Adipocyte (in vitro differentiated cells): Measurements from ENCODE around the gene B3GALNT2.
A peak's percentile ranks its signal among the peaks of the same experiment; 100 is the strongest.

Source experiments
- DNase-seq: peaks from one replicate; pipeline ENCODE4 v3.0.0-alpha.2; 2015; ENCODE audit warnings: low read depth
- H3K27me3 ChIP-seq: replicated peaks from 2 replicates; pipeline ENCODE4 v1.7.0; 2013; ENCODE audit warnings: mild to moderate bottlenecking, low read length, moderate library complexity; ENCODE audit not compliant: control insufficient read depth, insufficient read depth
- H3K36me3 ChIP-seq: 2 replicates; pipeline ENCODE4 v1.7.0; 2013; ENCODE audit warnings: low read length, mild to moderate bottlenecking, moderate library complexity; ENCODE audit not compliant: control insufficient read depth, insufficient read depth, severe bottlenecking
- H3K4me1 ChIP-seq: 2 replicates; pipeline ENCODE4 v1.7.0; 2013; ENCODE audit warnings: mild to moderate bottlenecking, low read length, moderate library complexity; ENCODE audit not compliant: control insufficient read depth, insufficient read depth
- H3K4me3 ChIP-seq: 2 replicates; pipeline ENCODE4 v1.7.0; 2013; ENCODE audit warnings: mild to moderate bottlenecking, low read length, moderate library complexity
- H3K9ac ChIP-seq: 2 replicates; pipeline ENCODE4 v1.7.0; 2013; ENCODE audit warnings: mild to moderate bottlenecking, low read length, moderate library complexity
- H3K9me3 ChIP-seq: 2 replicates; pipeline ENCODE4 v1.7.0; 2013; ENCODE audit warnings: mild to moderate bottlenecking, low read length, moderate library complexity; ENCODE audit not compliant: control insufficient read depth

Gene B3GALNT2

DNA sequence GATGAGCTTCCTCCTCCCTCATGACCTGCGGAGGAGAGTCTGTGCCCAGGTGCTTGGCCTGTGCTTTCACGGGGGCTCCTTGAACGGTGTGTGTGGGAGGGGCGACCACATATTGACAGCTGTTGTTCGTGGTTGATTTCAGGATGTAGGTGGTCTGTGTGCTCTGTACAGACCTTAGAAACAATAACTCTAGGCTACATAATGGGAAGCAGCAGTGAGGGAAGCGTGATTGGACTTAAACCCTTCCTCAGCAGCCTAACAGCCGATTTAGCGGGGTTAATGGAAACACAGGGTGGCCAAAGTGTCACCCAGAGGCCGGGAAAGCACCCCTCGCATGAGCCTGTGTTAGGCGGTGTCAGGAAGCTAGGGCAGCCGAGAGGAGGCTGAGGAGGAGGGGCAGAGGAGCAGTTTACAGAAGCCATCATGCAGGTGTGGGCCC, 81.0 kb downstream of the B3GALNT2 start:
- no peak for DNase-seq

GRCh38 chr1:235421751-235422150, 82.5 kb downstream of the B3GALNT2 start:
- no peak for DNase-seq
- no peaks in the 10 kb centered on the region for H3K9me3 ChIP-seq
- no peak overlapping the region for H3K4me3 ChIP-seq
- H3K9ac ChIP-seq: no peak overlapping the region
- H3K27me3 ChIP-seq: no peaks in the 10 kb centered on the region
- peaks cover 2% of the 10 kb centered on the region for H3K4me1 ChIP-seq
- peaks cover 4% of the 10 kb centered on the region for H3K36me3 ChIP-seq

More for the DNA sequence above, 81.0 kb downstream of the B3GALNT2 start:
- H3K36me3 ChIP-seq: peaks cover 4% of the 10 kb centered on the region
- H3K27me3 ChIP-seq: no peaks in the 10 kb centered on the region
- H3K4me1 ChIP-seq: no peaks in the 10 kb centered on the region
- no peak overlapping the region for H3K4me3 ChIP-seq
- no peak overlapping the region for H3K9ac ChIP-seq
- H3K9me3 ChIP-seq: no peaks in the 10 kb centered on the region

DNA sequence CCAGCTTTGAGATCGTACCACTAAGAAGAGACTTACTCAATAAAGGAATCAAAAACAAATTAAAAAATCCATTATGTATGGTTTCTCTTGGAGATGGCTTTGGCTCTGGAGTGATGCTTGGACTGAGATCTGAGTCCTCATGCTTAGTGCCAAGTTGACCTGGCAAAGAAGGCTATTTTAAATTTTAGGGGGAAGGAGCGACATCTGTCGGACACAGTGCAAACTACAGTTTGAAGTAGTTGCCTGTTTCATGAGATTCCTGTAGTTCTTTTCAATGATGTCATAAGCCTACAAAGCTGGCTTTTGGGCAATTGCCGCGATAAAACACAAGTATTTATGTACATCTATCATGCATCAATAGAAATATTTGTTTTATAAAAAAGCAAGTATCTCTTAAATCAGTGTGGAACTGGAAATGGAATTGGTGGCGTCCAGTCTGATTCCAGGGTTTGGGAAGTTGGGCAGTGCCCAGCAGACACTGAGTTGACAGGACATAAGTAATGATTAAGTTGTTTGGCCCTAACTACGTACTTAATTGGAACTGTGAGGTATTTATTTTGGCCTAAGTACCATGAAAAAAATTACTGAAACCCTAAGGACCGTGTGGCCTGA, 87.1 kb downstream of the B3GALNT2 start:
- Histone ChIP-seq H3K4me3 (no peak overlapping the region), H3K36me3 (peaks cover 12% of the 10 kb centered on the region), H3K9ac (no peak overlapping the region), H3K4me1 (peaks cover 5% of the 10 kb centered on the region), H3K9me3 (no peaks in the 10 kb centered on the region), H3K27me3 (no peaks in the 10 kb centered on the region)
- DNase-seq: peak; percentile 85

DNA sequence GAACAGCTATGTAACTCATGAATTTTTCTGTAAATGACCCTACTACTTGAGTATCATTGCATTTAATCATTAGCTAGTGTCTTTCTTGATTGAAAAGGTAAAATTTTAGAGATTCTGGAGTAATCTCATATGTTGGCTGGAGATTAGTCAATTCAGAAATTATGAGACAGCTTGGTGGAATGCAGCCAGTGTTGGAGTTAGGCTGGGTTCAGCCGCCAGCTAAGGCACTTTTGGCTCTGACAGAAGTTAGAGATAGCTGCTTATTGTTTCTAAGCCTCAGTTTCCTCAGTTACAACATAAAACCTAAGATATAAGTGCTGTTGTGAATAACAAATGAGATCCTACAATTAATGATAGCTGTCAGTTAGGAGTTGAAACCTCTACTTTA, 87.6 kb downstream of the B3GALNT2 start:
- H3K4me1 ChIP-seq: peaks cover 8% of the 10 kb centered on the region
- no peaks in the 10 kb centered on the region for H3K9me3 ChIP-seq
- H3K9ac ChIP-seq: no peak overlapping the region
- H3K27me3 ChIP-seq: no peaks in the 10 kb centered on the region
- DNase-seq: peak; percentile 34
- peaks cover 12% of the 10 kb centered on the region for H3K36me3 ChIP-seq
- no peak overlapping the region for H3K4me3 ChIP-seq

DNA sequence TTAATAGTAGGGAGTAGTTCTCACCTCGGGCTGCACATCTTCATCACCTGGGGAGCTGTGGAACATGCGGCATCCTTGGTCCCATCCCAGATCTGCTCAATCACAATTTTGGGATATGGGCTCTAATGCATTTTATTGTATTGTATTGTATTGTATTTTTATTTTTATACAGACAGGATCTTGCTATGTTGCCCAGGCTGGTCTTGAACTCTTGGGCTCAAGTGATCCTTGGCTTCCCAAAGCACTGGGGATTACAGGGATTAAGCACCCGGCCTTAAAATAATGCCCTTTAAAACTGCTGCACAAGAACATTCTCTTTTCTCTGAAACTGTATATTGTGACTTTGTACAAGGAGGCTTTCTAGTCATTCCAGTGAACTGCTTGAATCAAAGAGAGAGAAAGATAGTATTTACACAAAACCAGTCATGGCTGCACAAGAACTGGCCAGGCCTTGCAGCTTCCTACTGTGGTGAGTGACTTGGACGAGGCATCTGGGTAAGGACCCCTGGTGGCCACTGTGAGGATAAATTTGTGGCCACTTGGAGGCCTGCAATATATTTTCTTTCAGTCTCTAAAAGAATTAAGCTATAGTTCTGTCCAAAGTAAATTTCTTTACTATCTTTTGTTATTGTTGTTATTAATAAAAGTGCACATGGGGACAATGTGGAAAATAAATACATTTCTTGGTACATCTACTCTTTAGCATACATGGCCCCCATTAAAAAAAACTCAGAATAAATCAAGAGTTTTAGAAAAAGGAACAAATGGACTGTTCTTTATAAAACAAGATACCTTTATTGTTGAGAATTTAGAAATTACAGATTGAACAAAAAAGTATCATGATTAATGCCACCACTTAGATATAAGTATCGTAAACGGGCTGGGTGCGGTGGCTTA, 89.0 kb downstream of the B3GALNT2 start:
- H3K36me3 ChIP-seq: peaks cover 12% of the 10 kb centered on the region
- H3K27me3 ChIP-seq: no peaks in the 10 kb centered on the region
- no peak overlapping the region for H3K9ac ChIP-seq
- DNase-seq: peak; percentile 80
- peaks cover 9% of the 10 kb centered on the region for H3K4me1 ChIP-seq
- no peaks in the 10 kb centered on the region for H3K9me3 ChIP-seq
- no peak overlapping the region for H3K4me3 ChIP-seq

- H3K4me1 ChIP-seq: peaks cover 18% of the 10 kb centered on the region
- no peak overlapping the region for H3K4me3 ChIP-seq
- H3K27me3 ChIP-seq: no peaks in the 10 kb centered on the region
- H3K9ac ChIP-seq: no peak overlapping the region
- no peaks in the 10 kb centered on the region for H3K9me3 ChIP-seq
- H3K36me3 ChIP-seq: peaks cover 7% of the 10 kb centered on the region
- peak; percentile 16 for DNase-seq
These were observed 92.5 kb downstream of the B3GALNT2 start for GRCh38 chr1:235411489-235412486.

DNA sequence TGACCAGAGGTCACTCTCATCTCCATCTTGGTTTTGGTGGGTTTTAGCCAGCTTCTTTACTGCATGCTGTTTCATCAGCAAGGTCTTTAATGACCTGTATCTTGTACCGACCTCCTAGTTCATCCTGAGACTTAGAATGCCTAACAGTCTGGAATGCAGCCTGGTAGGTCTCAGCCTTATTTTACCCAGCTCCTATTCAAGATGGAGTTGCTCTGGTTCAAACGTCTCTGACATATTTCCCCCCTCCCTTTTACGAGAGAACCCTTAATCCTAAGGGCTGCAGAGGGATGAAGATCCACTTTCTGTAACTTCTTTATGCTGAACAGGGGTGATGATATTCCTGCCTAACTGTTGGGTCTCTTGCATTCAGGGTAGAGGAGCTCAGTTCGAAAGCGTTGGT, 93.8 kb downstream of the B3GALNT2 start:
- no peak for DNase-seq
- H3K27me3 ChIP-seq: no peaks in the 10 kb centered on the region
- H3K4me3 ChIP-seq: no peak overlapping the region
- H3K9me3 ChIP-seq: no peaks in the 10 kb centered on the region
- peaks cover 7% of the 10 kb centered on the region for H3K36me3 ChIP-seq
- H3K9ac ChIP-seq: no peak overlapping the region
- peaks cover 13% of the 10 kb centered on the region for H3K4me1 ChIP-seq

GRCh38 chr1:235409042-235409820, 95.0 kb downstream of the B3GALNT2 start:
- no peaks in the 10 kb centered on the region for H3K36me3 ChIP-seq
- H3K9ac ChIP-seq: no peak overlapping the region
- no peaks in the 10 kb centered on the region for H3K27me3 ChIP-seq
- H3K4me3 ChIP-seq: no peak overlapping the region
- peaks cover 13% of the 10 kb centered on the region for H3K4me1 ChIP-seq
- DNase-seq: no peak
- H3K9me3 ChIP-seq: no peaks in the 10 kb centered on the region

DNA sequence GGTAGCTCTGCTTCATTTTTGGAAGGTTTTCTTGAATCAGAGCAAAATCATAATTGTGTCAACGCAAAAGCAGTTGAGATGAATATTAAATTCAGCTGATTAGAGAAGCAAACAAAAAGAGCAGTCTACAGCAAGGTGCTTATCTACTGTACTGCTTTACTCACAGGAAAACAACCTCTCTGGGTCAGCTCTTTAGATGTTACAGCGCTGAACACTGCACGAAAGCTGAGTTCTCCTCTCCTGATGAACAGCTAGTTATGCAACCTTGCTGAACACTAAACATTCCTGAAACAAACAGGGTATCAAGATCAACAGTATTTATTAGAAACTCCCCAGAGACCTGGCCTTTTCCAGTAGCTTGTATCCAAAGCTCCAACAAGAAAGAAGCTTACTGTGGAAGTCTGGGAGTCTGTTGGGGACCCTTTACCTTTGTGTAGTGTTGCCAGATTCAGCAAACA, 95.7 kb downstream of the B3GALNT2 start:
- no peaks in the 10 kb centered on the region for H3K9me3 ChIP-seq
- no peak for DNase-seq
- peaks cover 13% of the 10 kb centered on the region for H3K4me1 ChIP-seq

GRCh38 chr1:235407419-235407818, 96.8 kb downstream of the B3GALNT2 start:
- Histone ChIP-seq H3K36me3 (no peaks in the 10 kb centered on the region), H3K27me3 (no peaks in the 10 kb centered on the region), H3K4me3 (no peak overlapping the region), H3K9me3 (no peaks in the 10 kb centered on the region), H3K4me1 (peaks cover 13% of the 10 kb centered on the region), H3K9ac (no peak overlapping the region)
- no peak for DNase-seq

More for the DNA sequence above, 95.7 kb downstream of the B3GALNT2 start:
- H3K9ac ChIP-seq: no peak overlapping the region
- H3K36me3 ChIP-seq: no peaks in the 10 kb centered on the region
- no peaks in the 10 kb centered on the region for H3K27me3 ChIP-seq
- H3K4me3 ChIP-seq: no peak overlapping the region
